Natural killer cell (primary cell): Measurements from ENCODE around the gene CXCR6. TPM values are rescaled to one million over a fixed set of nuclear protein-coding genes. Genes with fewer than 3 reads are reported as not detected.

Experiments
- ATAC-seq, 3 donors: fragments of 150-1000 bp in 2 of 3; fragments of 200-7000 bp in 1 of 3; cut with Tn5 transposase; 1 replicate in 1 of 3; 2 replicates in 2 of 3; pipeline ENCODE4 v1.10.0; 2021; ENCODE audit warnings: mild to moderate bottlenecking in 2 of 3, moderate library complexity in 2 of 3
- DNase-seq, 2 donors: peaks; one replicate each; pipeline versions ENCODE4 v3.0.0 to v3.0.0-alpha.2; 2013 to 2021; ENCODE audit warnings: mixed read lengths in 1 of 2
- H3K27ac ChIP-seq: one replicate; pipeline ENCODE4 v1.5.1; 2013; ENCODE audit warnings: mild to moderate bottlenecking, low read length
- H3K27me3 ChIP-seq: one replicate; pipeline ENCODE4 v1.6.1; 2013; ENCODE audit warnings: low read length; ENCODE audit not compliant: control insufficient read depth, insufficient read depth
- H3K36me3 ChIP-seq: one replicate; pipeline ENCODE4 v1.6.1; 2013; ENCODE audit warnings: low read length; ENCODE audit not compliant: control insufficient read depth, insufficient read depth
- H3K4me1 ChIP-seq: one replicate; pipeline ENCODE4 v1.6.1; 2013; ENCODE audit warnings: low read length; ENCODE audit not compliant: control insufficient read depth, insufficient read depth
- H3K4me3 ChIP-seq: one replicate; pipeline ENCODE4 v1.5.1; 2013; ENCODE audit warnings: low read length
- H3K9me3 ChIP-seq: one replicate; pipeline ENCODE4 v1.6.1; 2013; ENCODE audit warnings: low read length; ENCODE audit not compliant: control insufficient read depth, insufficient read depth
- H3K27ac Mint-ChIP-seq, 2 donors: one replicate each; pipeline ENCODE4 v1.8.0; 2022; ENCODE audit warnings: mild to moderate bottlenecking in 2 of 2, mixed read lengths in 2 of 2, moderate library complexity in 1 of 2
- H3K27me3 Mint-ChIP-seq, 2 donors: one replicate each; pipeline ENCODE4 v1.8.0; 2022; ENCODE audit warnings: low read depth in 2 of 2, mixed read lengths in 2 of 2
- H3K36me3 Mint-ChIP-seq: one replicate; pipeline ENCODE4 v1.8.0; 2022; ENCODE audit warnings: mixed read lengths
- H3K4me1 Mint-ChIP-seq, 2 donors: one replicate each; pipeline ENCODE4 v1.8.0; 2022; ENCODE audit warnings: mixed read lengths in 2 of 2
- H3K4me3 Mint-ChIP-seq: one replicate; pipeline ENCODE4 v1.8.0; 2022; ENCODE audit warnings: mild to moderate bottlenecking, moderate library complexity, mixed read lengths
- H3K9me3 Mint-ChIP-seq, 2 donors: one replicate each; pipeline ENCODE4 v1.8.0; 2022; ENCODE audit warnings: mixed read lengths in 2 of 2
- WGBS: methylation state at CpG from one replicate; pipeline ENCODE4 v1.1.7; 2013; ENCODE audit warnings: missing lambda C conversion rate; ENCODE audit not compliant: insufficient coverage; 5-methylcytosine and 5-hydroxymethylcytosine counted together
- intact Hi-C: fragments of 100-400 bp; cut with micrococcal nuclease; formaldehyde crosslinking; loops from one replicate; pipeline ENCODE4 v1.14.2; 2022
- total RNA-seq, 4 donors: library from RNA; stranded (reverse); fragments of 120-200 nt in 1 of 4; gene quantifications; one replicate each; pipeline versions ENCODE4 v1.2.3 to v1.2.4, GENCODE V29; 2013 to 2022
- TF ChIP-seq, protein P1 (sequence below): fragments of 200-600 bp; IDR thresholded peaks from one replicate; pipeline ENCODE4 v1.8.0; 2022; ENCODE audit warnings: antibody characterized with exemption

Gene CXCR6
- total RNA-seq, 3 donors from 2014 or later (not counting 1 experiment from before 2014, with no cell fraction given), result 0.95 to 2.1 (median 1.7) TPM

DNA sequence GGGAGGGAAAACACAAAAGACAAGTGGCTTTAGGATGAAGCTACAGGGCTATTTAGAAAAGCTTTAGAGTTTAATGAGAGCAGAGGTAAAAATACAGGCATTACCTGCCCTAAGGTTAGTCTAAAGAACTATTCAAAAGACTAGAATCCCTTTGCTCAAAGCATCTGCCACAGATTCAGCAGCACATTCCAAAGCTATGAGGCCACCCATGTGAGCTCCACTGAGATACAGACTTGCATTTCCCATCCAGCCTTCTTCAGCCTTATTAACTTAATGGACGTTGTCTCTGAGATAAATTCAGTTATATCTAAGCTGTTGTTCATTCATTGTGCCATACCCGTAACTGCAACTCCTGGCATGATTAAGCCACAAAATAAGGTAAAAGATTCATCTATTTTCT, 25.4 kb downstream of the CXCR6 start:
- peaks cover 74% of the 10 kb centered on the region for H3K4me1 ChIP-seq
- Mint-ChIP-seq H3K27ac (no peak overlapping the region), H3K9me3 (no peaks in the 10 kb centered on the region), H3K4me3 (no peak overlapping the region), H3K36me3 (peaks cover 33% of the 10 kb centered on the region), H3K4me1 (peaks cover 5 to 38% of the 10 kb centered on the region in 2 donors), H3K27me3 (no peaks in the 10 kb centered on the region)
- H3K36me3 ChIP-seq, result peaks cover 63% of the 10 kb centered on the region
- no peak overlapping the region for H3K27ac ChIP-seq
- no peak for DNase-seq
- no peak overlapping the region for H3K4me3 ChIP-seq
- H3K27me3 ChIP-seq, result no peaks in the 10 kb centered on the region
- no peaks in the 10 kb centered on the region for H3K9me3 ChIP-seq
- intact Hi-C loops, result no loop called here
- TF ChIP-seq, protein P1, sequence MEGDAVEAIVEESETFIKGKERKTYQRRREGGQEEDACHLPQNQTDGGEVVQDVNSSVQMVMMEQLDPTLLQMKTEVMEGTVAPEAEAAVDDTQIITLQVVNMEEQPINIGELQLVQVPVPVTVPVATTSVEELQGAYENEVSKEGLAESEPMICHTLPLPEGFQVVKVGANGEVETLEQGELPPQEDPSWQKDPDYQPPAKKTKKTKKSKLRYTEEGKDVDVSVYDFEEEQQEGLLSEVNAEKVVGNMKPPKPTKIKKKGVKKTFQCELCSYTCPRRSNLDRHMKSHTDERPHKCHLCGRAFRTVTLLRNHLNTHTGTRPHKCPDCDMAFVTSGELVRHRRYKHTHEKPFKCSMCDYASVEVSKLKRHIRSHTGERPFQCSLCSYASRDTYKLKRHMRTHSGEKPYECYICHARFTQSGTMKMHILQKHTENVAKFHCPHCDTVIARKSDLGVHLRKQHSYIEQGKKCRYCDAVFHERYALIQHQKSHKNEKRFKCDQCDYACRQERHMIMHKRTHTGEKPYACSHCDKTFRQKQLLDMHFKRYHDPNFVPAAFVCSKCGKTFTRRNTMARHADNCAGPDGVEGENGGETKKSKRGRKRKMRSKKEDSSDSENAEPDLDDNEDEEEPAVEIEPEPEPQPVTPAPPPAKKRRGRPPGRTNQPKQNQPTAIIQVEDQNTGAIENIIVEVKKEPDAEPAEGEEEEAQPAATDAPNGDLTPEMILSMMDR, result no peak
- no peak for ATAC-seq
- 95% methylated on average over 2 of the region's 2 CpGs for WGBS

DNA sequence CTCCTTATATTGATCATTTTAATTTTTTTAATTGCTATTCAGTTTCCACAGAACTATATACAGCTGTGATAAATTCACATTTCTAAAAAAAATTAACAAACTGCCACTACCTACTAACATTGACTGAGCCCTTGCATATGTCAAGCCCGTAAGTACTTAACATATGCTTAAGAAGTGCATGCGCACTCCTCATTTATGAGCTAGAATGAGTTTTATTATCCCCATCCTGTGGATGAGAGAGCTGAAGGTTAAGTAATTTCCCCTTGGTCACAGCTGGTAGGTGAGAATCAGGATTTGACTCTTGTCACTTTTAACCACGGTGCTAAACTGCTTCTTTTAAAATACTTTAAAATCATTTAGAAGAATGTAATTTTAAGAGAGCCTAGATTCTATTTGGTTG, 25.9 kb downstream of the CXCR6 start:
- Histone ChIP-seq H3K4me1 (peaks cover 74% of the 10 kb centered on the region), H3K36me3 (peaks cover 59% of the 10 kb centered on the region), H3K4me3 (no peak overlapping the region), H3K27ac (peak overlapping the region; percentile 3), H3K9me3 (no peaks in the 10 kb centered on the region), H3K27me3 (no peaks in the 10 kb centered on the region)
- H3K4me3 Mint-ChIP-seq, result no peak overlapping the region
- H3K36me3 Mint-ChIP-seq, result peaks cover 33% of the 10 kb centered on the region
- DNase-seq (peak in 1 of 2 donors; percentile 19), ATAC-seq (no peak)
- TF ChIP-seq, protein P1, result no peak
- WGBS, result 20% methylated on average over 1 of the region's 3 CpGs
- intact Hi-C loops, result no loop called here
- no peaks in the 10 kb centered on the region for H3K27me3 Mint-ChIP-seq
- peaks cover 5 to 38% of the 10 kb centered on the region in 2 donors for H3K4me1 Mint-ChIP-seq
- H3K9me3 Mint-ChIP-seq, result no peaks in the 10 kb centered on the region
- H3K27ac Mint-ChIP-seq, result no peak overlapping the region

DNA sequence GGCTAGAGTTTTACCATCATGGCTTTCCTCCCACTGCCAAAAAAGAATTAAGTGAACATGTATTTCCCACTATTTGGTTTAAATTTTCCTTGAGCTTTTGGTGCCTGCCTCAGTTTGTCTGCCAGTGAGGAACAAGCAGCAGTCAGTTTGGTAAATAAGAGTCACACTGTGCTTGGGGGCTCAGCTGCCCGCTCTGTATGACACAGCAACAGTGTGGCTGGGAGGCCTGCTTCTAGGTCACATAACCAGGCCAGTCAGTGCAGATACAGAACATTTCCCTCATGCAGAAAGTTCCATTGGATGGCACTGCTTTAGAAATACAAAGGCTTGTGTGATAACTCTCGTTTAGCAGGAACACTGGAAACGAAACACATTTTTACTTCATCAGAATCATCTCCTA, 26.7 kb downstream of the CXCR6 start:
- Mint-ChIP-seq H3K4me3 (no peak overlapping the region), H3K27ac (no peak overlapping the region), H3K27me3 (no peaks in the 10 kb centered on the region), H3K9me3 (no peaks in the 10 kb centered on the region), H3K36me3 (peaks cover 33% of the 10 kb centered on the region), H3K4me1 (peaks cover 5 to 42% of the 10 kb centered on the region in 2 donors)
- TF ChIP-seq, protein P1, result no peak
- H3K36me3 ChIP-seq, result peaks cover 56% of the 10 kb centered on the region
- H3K4me3 ChIP-seq, result no peak overlapping the region
- WGBS, result 97% methylated on average over 3 of the region's 3 CpGs
- no peaks in the 10 kb centered on the region for H3K27me3 ChIP-seq
- intact Hi-C loops, result no loop called here
- no peak for ATAC-seq
- peak overlapping the region; percentile 14 for H3K27ac ChIP-seq
- H3K9me3 ChIP-seq, result no peaks in the 10 kb centered on the region
- peaks cover 73% of the 10 kb centered on the region for H3K4me1 ChIP-seq
- DNase-seq, result no peak
